ENCODE measurements around the gene PHAX. TPM values are rescaled to one million over a fixed set of nuclear protein-coding genes. Genes with fewer than 3 reads are reported as not detected.
A peak's percentile ranks its signal among the peaks of the same experiment; 100 is the strongest.
"Not testable (repeated sequence)": the region's sequence is repeated elsewhere in the genome, so short reads cannot be mapped to it uniquely, and the experiment has no call there.

Gene PHAX
- total and polyA plus RNA-seq, 10 of the 15 experiments (the other 5 are each of a cell fraction or from before 2014, with no cell fraction given) = 28.2 to 88.7 (median 60.3) TPM

DNA sequence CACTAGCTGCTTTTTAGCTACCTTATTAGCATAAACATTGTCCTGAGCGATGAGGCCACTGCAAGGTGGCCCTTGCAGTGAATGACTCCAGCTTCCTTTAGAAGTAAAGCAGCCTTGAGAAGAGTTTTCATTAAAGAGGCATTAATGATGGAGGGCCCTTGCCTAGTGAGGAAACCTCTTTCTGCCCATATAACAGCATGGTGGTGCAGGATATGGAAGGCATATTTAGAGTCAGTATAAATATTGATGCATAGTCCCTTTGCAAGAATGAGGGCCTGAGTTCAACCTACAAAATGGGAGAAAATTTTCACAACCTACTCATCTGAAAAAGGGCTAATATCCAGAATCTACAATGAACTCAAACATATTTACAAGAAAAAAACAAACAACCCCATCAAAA, 69.4 kb downstream of the PHAX start:
- BruUV-seq (replicated peaks); H3K9me3 ChIP-seq (replicated peaks; ENCODE audit: control insufficient read depth, insufficient read depth, low read length); POLR2A ChIA-PET; H4K20me1 ChIP-seq (ENCODE audit: control insufficient read depth, insufficient read depth); H3K4me1 ChIP-seq (ENCODE audit: control insufficient read depth, insufficient read depth, low read length); H3K4me2 ChIP-seq (ENCODE audit: control insufficient read depth, insufficient read depth); H3K36me3 ChIP-seq (ENCODE audit: control insufficient read depth in 2 of 2, insufficient read depth in 2 of 2, low read length in 1 of 2); SMC1A ChIA-PET (ENCODE audit: uncharacterized antibody, unreplicated experiment); in situ Hi-C loops (cut with MboI); intact Hi-C loops (cut with micrococcal nuclease; ENCODE audit: unreplicated experiment); H2AFZ ChIP-seq (ENCODE audit: control insufficient read depth, low read depth, low read length); FAIRE-seq; H3K27me3 ChIP-seq (replicated peaks in 1 of 2; ENCODE audit: control insufficient read depth in 2 of 2, insufficient read depth in 2 of 2, low read length in 1 of 2); H3K79me2 ChIP-seq (ENCODE audit: control insufficient read depth, insufficient read depth, low read length); H3K4me3 ChIP-seq; ATAC-seq; H3K27ac ChIP-seq (ENCODE audit: control insufficient read depth, insufficient read depth); H3K9ac ChIP-seq (ENCODE audit: control insufficient read depth, insufficient read depth, low read length); DNase-seq (ENCODE audit: low read depth, low spot score): not testable (repeated sequence)
- RAD21 ChIA-PET (ENCODE audit: unreplicated experiment) = interaction anchor here (1.0 kb wide), 1 partner anchor 131 kb away, joined by 3 read pairs; no protein-coding TSS in a partner anchor
- 38% methylated on average over 1 of the region's 1 CpG for WGBS (ENCODE audit: insufficient coverage, insufficient replicate concordance, low lambda C conversion rate, missing lambda C conversion rate)
- TF ChIP-seq CBX5 (IDR thresholded peaks at IDR 0.05; ENCODE audit: low read depth) = 0 out of 2 replicates have a peak, but pooled peaks have one; percentile 26
- CTCF ChIA-PET = interaction anchor here (1.1 kb wide), 1 partner anchor 166 kb away, joined by 3 read pairs; no protein-coding TSS in a partner anchor

- H4K20me1 ChIP-seq (ENCODE audit: control insufficient read depth, insufficient read depth); DNase-seq (ENCODE audit: low read depth, low spot score); H3K27ac ChIP-seq (ENCODE audit: control insufficient read depth, insufficient read depth); FAIRE-seq; intact Hi-C loops (cut with micrococcal nuclease; ENCODE audit: unreplicated experiment); H3K4me3 ChIP-seq; H3K27me3 ChIP-seq (replicated peaks in 1 of 2; ENCODE audit: control insufficient read depth in 2 of 2, insufficient read depth in 2 of 2, low read length in 1 of 2); H3K79me2 ChIP-seq (ENCODE audit: control insufficient read depth, insufficient read depth, low read length); H3K4me2 ChIP-seq (ENCODE audit: control insufficient read depth, insufficient read depth); H3K9ac ChIP-seq (ENCODE audit: control insufficient read depth, insufficient read depth, low read length); BruUV-seq (replicated peaks); H3K36me3 ChIP-seq (ENCODE audit: control insufficient read depth in 2 of 2, insufficient read depth in 2 of 2, low read length in 1 of 2); RAD21 ChIA-PET (ENCODE audit: unreplicated experiment); in situ Hi-C loops (cut with MboI); ATAC-seq; H2AFZ ChIP-seq (ENCODE audit: control insufficient read depth, low read depth, low read length); H3K4me1 ChIP-seq (ENCODE audit: control insufficient read depth, insufficient read depth, low read length); H3K9me3 ChIP-seq (replicated peaks; ENCODE audit: control insufficient read depth, insufficient read depth, low read length): not testable (repeated sequence)
- ChIA-PET SMC1A (ENCODE audit: uncharacterized antibody, unreplicated experiment) (interaction anchor here (16.6 kb wide), 1 partner anchor 106 kb away, joined by 441 read pairs; the partner anchor contains the start of gene LMNB1), CTCF (interaction anchor here (0.6 kb wide), 1 partner anchor 112 kb away, joined by 3 read pairs; no protein-coding TSS in a partner anchor), POLR2A (interaction anchor here (0.7 kb wide), 1 partner anchor 14 kb away, joined by 3 read pairs; no protein-coding TSS in a partner anchor)
- WGBS (ENCODE audit: insufficient coverage, insufficient replicate concordance, low lambda C conversion rate, missing lambda C conversion rate) = 69% methylated on average over 3 of the region's 3 CpGs
Measured at GRCh38 chr5:126671681-126672080, 70.9 kb downstream of the PHAX start.

Measured in GM12878 (cell line).